GOT3 (cell line): Measurements from ENCODE around the gene MNT.

ENCODE experiments used
- DNase-seq: peaks from one replicate; lab custom pipeline; 2025; ENCODE audit warnings: mixed read lengths; lab: John Stamatoyannopoulos, UW

MNT gene

DNA sequence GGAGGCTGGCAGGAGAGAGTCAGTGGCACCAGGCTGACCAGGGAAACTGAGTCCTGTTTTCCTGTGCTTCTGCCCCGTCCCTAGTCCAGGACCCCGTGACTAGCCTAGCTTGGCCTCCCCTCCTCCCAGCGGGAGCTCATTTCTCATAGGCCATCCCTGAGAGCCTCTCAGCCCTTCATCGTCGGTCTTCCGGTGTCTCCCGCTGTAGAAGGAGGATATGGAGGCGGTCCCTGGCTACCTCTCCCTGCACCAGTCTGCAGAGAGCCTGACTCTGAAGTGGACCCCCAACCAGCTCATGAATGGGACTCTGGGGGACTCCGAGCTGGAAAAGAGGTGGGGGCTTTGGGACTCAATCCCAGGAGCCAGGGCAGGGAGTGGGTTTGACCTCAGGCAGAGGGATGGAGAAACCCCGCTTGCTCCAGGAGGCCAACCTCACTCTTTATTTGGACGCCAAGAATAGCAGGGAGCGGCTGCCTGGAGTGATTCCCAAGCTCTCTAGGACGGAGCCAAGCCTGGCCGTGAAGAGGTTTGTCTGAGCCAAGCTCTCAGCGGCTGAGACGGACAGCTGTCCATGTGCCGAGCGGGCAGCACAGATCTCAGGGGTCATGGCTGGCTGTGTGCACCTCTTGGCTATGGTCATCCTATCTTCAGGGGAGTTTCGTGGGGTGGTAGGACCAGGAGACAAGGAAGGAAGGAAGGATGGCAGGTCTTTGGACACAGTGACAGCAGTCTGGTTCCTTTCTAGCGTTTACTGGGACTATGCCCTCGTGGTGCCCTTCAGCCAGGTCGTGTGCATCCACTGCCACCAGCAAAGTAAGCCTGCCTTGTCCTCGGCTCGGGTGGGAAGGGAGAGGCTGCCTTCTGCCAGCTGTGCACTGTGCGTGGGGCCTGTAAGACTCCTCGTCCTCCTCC lies 36.8 kb downstream of the MNT start:
- DNase-seq: no peak

DNA sequence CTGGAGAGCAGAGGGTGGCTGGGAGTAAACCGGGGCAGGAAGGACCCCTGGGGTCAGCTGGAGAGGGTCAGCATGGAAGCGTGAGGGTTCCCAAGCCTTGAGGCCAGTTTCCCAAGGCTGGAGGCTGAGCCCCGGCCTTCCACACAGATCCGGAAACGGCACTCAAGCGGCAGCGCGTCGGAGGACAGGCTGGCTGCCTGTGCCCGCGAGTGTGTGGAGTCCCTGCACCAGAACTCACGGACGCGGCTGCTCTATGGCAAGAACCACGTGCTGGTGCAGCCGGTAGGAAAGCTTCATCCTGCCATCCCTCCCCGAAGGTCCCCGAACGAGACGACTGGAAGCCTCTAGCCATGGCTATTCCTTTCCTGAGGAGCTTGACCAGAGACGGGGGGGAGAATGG lies 37.5 kb downstream of the MNT start:
- no peak for DNase-seq

- no peak for DNase-seq
Measured at GRCh38 chr17:2362881-2363280, 38.0 kb downstream of the MNT start.

GRCh38 chr17:2362416-2362815 lies 38.4 kb downstream of the MNT start:
- no peak for DNase-seq

GRCh38 chr17:2362016-2362415 lies 38.8 kb downstream of the MNT start:
- no peak for DNase-seq

- DNase-seq: no peak
Measured at GRCh38 chr17:2361010-2361760, 39.7 kb downstream of the MNT start.

DNA sequence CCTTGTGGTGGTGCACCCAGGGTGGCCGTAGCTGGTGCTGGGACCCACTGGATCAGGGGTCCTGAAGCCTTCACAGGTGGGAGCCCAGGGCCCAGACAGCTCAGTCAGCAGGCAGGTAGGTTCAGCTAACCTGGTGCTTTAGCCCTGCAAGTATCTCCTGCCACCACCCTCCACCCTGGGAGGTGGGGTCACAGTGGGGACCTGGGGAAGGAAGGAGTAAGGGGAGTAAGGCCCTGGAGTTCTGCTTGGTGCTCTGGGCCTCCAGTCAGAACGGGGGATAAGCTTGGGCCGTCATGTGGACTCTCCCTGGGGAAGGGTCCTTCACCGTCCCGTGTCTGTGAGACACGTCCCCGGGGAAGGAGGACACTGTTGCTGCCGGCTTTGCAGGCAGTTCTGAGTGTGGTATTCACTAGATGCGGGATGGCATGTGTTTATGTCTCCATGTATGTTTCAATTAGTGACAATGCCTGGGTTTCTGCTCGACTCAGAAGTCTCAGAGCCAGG lies 42.9 kb downstream of the MNT start:
- no peak for DNase-seq

DNA sequence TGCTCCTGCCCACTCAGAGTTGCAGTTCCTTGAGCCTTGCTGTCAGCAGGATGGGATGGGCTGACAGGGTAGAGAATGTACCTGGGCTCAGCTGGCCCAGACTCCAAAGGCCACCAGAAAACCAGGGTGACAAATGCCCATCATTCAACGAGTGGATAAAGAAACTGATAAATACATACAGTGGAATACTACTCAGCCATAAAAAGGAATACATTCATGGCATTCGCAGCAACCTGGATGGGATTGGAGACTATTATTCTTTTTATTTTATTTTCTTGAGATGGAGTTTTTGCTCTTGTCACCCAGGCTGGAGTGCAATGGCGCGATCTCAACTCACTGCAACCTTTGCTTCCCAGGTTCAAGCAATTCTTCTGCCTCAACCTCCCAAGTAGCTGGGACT lies 43.6 kb downstream of the MNT start:
- DNase-seq: no peak

GRCh38 chr17:2354311-2354710 lies 46.5 kb downstream of the MNT start:
- no peak for DNase-seq

- DNase-seq: no peak
Measured at GRCh38 chr17:2351269-2351668, 49.6 kb downstream of the MNT start.

GRCh38 chr17:2347805-2348685 lies 52.8 kb downstream of the MNT start:
- DNase-seq: peak; percentile 26

- no peak for DNase-seq
Measured at GRCh38 chr17:2346475-2346874, 54.4 kb downstream of the MNT start.

GRCh38 chr17:2344528-2344927 lies 56.3 kb downstream of the MNT start:
- no peak for DNase-seq

DNA sequence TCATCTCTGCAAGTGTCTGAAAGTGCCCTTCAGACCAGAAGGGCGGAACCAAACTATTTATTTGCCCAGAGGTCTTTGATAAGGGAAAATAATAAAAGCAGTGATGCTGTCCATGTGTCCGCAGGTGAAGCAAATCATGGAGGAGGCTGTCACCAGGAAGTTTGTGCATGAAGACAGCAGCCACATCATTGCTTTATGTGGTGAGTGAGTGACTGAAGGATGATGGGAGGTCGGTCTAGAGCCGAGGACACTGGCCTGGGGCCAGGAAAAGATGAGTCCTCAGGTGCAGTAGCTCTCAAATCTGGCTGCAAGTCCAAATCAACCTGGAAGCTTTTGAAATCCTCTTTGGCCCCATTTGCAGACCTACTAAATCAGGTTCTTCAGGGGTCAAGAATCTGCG lies 57.4 kb downstream of the MNT start:
- DNase-seq: no peak

DNA sequence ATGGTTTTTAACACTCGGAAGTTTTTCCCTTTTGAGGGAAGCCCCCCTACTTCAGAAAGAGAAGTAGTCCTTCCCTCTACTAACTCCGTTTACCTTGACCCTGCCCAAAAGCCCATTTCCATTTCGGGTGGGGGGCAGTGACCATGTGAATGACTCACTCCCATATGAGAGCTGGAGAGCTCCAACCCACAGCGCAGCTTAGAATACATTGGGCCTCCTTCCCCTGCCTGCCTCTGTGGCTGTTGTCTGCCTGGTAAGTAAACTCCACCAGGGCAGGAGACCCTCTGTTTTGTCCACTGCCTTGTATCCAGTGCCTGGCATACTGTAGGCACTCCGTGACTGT lies 62.6 kb downstream of the MNT start:
- DNase-seq: no peak

DNA sequence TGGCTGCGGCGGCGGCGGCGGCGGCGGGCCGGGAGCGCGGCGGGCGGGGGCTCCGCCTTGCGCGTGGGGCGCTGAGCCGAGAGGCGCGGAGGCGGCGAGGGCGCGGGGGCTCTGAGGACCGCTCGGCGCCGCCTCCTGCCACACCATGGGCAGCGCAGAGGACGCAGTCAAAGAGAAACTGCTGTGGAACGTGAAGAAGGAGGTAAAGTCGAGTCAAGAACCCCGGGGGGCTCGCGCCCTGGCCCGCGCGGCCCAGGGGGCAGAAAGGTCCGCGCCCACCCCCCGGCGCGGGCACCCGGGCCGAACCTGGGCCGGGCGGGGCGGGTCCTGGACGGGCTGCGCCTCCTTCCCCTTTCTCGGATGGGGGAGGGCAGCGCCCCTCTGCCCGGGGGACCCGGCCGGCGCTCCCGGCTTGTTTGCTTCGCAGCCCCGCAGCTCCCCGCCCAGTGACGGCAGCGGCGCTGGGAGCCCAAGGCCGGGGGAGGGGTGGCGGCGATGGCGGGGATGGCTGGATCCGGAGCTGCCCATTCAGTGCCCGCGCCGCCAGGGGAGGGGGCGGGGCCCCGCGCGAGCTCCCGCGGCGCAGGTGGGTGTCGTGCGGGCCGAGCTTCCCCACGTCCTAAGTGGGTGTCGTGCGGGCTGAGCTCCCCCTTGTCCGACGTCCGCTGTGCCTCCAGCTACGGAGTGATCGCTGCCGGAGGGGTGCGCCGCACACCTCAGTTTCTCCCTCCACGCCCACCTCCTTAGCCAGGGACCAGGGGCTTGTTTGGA lies 63.1 kb downstream of the MNT start:
- DNase-seq: peak; percentile 20

DNA sequence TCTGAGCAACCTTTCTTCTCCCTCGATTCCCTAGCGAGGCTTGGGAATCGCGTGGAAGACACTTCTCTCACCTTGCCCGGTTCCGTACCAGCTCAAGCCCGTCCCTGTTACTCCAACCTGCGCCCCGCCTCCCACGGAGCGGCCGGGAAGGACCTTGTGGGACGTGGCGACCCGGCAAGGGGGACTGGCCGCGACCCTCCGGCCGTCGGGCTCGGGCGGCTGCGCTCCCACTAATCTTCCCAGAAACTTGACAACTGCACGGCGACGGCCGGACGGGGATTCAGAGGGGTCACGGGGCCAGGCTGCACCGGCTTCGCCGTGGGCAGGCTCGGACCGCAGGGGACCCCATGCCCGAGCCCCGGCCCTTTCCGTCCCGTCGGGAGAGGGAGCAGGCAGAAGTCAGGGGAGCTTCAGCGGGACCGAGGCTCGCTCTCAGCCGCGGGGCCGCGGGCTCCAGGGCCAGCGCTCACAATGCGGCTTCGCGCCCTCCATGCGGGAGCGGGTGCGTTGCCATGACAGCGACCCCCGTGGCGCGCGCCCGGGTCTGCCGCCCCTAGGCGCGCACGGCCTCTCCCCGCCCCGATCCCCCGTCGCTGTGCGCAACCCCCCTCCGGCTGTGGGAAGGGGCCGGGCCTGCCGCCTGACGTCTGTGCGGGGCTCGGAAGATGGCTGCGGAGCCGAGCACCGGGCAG lies 63.9 kb downstream of the MNT start, which contains the start of gene SGSM2:
TSS of gene SGSM2 (plus strand) at position 650 of the 692 bp plus-strand sequence. CDS start 188 bp downstream, outside the sequence.
- DNase-seq: no peak

DNA sequence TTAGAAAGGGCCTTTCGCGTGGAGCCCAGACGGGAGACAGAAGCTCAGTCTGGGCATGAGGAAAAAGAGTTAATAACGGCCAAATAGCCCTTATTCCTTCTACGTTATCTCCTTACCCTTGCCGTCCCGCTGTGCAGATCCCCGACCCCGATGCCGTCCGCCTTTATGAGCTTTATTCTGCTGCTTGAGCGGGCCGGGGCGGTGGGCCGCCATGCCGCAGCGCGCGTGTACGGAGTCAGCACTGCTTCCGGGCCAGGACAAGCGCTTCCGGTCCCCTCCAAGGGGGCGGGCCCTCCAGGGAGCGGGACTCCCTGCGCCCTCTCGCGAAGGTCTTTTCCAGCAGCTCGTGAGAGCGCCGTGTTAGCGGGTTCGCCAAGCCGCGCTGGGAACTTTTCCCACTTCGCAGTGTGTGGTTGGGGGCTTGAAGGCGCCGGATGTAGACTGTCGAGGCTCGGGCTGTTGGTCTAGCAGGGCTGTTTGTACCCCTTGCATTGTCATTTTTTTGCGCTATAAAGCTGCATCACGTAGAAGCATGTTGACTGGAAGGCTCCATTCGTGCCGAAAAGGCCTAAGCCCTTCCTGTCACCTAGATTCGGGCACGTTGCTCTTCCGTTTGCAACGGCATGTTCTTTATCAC lies 64.5 kb downstream of the MNT start, which contains the start of gene TSR1:
TSS of gene TSR1 (minus strand) at position 243 of the 637 bp plus-strand sequence. CDS start at position 213, 30 bp downstream.
- peak; percentile 69 for DNase-seq

- no peak for DNase-seq
Measured at GRCh38 chr17:2335726-2336214, 65.1 kb downstream of the MNT start.
